SK-N-SH (cell line): ENCODE measurements around the gene DUXB.

Experiments
- CTCF ChIP-seq: fragments of 200-600 bp; sonication (generic); IDR thresholded peaks from 2 replicates; pipeline ENCODE4 v1.6.1; 2017; ENCODE audit warnings: antibody characterized with exemption, mild to moderate bottlenecking, moderate library complexity
- FOXM1 ChIP-seq: IDR thresholded peaks from 2 replicates; pipeline ENCODE4 v1.4.0; 2012; ENCODE audit warnings: low read depth, mild to moderate bottlenecking
- GABPA ChIP-seq: IDR thresholded peaks from 2 replicates; pipeline ENCODE4 v1.4.0; 2012; ENCODE audit warnings: low read depth, mild to moderate bottlenecking
- REST ChIP-seq: IDR thresholded peaks from 2 replicates; pipeline ENCODE4 v1.6.1; 2012; ENCODE audit warnings: mild to moderate bottlenecking, low read depth, low read length, moderate library complexity
- SMC3 ChIP-seq: IDR thresholded peaks from 2 replicates; pipeline ENCODE4 v1.6.1; 2012; ENCODE audit warnings: low read depth, low read length, improper control_type of control experiment

GRCh38 chr16:75727221-75727620, 26.0 kb upstream of the DUXB start:
- TF ChIP-seq FOXM1 (no peak), SMC3 (no peak), CTCF (no peak), GABPA (no peak), REST (no peak)
